GM12872 (cell line): Measurements from ENCODE around the gene HS6ST3.

Source experiments
- TF ChIP-seq, protein P1 (sequence below): IDR thresholded peaks from 3 replicates; pipeline ENCODE4 v1.5.1; 2011; ENCODE audit warnings: low read depth, mild to moderate bottlenecking, low read length, moderate library complexity; ENCODE audit not compliant: insufficient read depth

The HS6ST3 gene

DNA sequence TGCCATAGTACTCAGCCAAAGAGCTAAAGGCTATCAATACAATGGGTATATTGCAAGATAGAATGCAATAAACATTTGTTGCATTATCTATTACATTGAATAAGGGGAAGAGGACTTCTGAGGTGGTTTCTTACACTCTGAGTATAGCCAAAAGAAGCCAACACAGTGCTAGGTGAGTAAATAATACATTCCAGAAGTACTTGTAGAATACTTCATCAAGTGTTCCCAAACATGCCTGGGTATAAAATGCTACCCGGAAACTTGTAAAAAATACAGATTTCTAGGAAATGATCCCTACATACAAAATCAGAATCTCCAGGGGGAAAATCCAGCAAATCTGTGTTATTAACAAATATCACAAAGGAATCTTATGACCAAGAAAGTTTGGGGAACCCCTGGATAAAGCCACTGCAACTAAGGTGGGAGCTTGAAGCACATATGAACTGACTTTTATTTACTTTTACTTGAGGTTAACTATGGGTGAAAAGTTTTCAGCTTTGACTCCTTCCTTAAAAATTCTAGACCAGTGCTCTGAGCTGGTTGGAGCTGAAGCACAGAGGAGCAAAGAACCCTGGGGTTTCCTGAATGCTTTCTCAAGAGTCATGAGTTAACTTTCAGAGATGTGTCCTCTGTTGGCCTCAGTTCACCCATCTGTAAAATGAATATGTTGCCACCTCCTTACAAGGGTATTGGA, 768.4 kb downstream of the HS6ST3 start:
- TF ChIP-seq, protein P1, sequence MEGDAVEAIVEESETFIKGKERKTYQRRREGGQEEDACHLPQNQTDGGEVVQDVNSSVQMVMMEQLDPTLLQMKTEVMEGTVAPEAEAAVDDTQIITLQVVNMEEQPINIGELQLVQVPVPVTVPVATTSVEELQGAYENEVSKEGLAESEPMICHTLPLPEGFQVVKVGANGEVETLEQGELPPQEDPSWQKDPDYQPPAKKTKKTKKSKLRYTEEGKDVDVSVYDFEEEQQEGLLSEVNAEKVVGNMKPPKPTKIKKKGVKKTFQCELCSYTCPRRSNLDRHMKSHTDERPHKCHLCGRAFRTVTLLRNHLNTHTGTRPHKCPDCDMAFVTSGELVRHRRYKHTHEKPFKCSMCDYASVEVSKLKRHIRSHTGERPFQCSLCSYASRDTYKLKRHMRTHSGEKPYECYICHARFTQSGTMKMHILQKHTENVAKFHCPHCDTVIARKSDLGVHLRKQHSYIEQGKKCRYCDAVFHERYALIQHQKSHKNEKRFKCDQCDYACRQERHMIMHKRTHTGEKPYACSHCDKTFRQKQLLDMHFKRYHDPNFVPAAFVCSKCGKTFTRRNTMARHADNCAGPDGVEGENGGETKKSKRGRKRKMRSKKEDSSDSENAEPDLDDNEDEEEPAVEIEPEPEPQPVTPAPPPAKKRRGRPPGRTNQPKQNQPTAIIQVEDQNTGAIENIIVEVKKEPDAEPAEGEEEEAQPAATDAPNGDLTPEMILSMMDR = no peak

DNA sequence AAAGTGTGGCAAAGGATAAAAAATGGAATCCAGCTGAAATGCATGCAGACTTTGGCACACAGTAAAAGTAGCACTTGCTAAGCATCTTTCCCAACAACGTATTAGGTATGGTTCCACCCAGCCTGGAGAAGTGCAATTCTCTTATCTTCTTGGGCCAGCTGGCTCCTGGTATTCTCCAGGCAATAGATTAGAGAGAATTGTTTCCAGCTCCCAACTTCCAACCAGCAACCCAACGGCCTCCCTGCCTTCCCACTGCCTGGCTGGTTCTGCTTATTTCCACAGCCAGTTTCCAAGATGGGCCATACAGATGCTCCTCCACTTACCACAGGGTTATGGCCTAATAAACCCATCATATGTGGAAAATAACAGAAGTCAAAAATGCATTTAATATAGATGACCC, 771.0 kb downstream of the HS6ST3 start:
- TF ChIP-seq, protein P1 = no peak

DNA sequence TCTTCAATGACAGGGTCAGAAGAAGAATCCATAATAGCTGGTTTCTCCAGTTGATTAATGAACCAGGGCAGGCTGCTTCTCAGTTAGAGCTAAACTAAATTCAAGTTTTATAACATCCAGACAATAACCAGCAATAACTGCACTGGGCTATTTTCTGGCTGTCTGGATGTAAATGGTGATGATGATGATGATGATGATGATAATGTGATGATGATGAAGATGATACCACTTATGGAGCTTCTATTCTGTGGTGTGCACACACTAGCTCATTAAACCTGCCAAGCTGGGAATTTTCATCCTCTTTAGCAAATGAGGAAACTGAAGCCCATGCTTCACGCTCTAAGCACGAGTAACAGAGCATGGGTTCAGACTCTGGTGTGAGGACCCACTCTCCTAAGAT, 772.2 kb downstream of the HS6ST3 start:
- TF ChIP-seq, protein P1 = no peak

DNA sequence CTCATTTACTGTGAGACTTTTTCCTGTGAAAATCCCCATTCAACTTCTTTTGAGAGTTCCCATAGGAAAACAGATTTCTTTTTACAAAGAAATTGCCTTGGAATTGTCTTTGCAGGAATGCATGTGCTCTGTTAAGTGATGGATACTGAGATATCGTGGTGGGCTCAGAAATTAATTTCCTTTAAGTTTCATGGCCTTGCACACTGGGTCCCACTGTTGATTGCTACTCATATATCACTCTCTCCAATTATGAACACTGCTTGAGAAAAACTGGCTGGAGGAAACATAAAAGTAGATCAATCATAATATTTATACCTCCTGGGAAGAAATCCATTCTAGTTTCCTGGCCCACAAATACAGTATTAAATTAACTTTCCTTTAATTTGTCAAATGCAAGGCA, 773.1 kb downstream of the HS6ST3 start:
- TF ChIP-seq, protein P1 = no peak

DNA sequence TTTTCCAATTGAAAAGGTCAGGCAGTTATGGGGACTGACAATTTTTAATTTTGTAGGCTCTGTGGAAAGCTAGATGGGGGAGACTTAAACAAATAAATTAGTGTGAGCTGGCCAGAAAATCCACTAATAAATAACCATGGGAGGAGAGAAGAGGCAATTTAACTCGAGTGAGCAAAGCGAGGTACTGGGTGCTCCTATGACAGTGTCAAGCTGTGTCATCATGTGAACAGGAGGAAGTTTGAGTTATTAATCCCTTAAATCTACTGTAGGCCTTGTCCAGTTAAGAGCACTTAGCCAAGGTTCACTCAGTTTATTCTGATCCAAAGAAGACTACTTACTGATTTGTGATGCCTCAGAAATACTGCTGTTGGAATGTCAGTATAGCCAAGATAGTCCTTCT, 781.6 kb downstream of the HS6ST3 start:
- TF ChIP-seq, protein P1 = no peak

DNA sequence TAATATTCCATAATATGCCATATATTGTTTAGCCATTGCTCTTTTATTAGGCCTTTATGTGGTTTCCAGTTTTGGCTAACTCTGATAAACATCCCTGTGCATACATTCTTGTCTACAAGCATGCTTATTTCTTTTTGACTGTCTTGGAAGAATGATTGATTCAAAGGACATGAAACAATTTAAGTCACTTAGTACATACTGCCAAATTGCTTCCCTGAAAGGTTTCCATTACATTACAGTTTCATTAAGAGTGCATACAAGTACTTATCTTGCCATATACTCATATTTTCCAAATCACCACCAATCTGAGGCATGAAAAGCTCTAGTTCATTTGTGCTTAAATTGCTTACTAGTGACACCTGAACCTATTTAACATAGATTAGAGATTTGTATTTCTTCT, 790.5 kb downstream of the HS6ST3 start:
- TF ChIP-seq, protein P1 = no peak
